Femur (tissue), 1 donor: ENCODE data around the gene PICALM.
"Not testable (repeated sequence)": the region's sequence is repeated elsewhere in the genome, so short reads cannot be mapped to it uniquely, and the experiment has no call there.

ENCODE experiments used
- DNase-seq: peaks from one replicate; pipeline ENCODE4 v3.0.0-alpha.2; 2017

The PICALM gene

GRCh38 chr11:85934596-85935169 is 134.2 kb downstream of the PICALM start:
- DNase-seq, result no peak

- no peak for DNase-seq
Observed at GRCh38 chr11:85930879-85931366, 138.0 kb downstream of the PICALM start.

GRCh38 chr11:85926653-85927214 is 142.2 kb downstream of the PICALM start:
- not testable (repeated sequence) for DNase-seq

- no peak for DNase-seq
Observed at GRCh38 chr11:85923455-85923854, 145.4 kb downstream of the PICALM start.

- no peak for DNase-seq
Observed at GRCh38 chr11:85922367-85922766, 146.5 kb downstream of the PICALM start.

- DNase-seq, result no peak
Observed at GRCh38 chr11:85918910-85919794, 149.7 kb downstream of the PICALM start.

GRCh38 chr11:85914425-85914824 is 154.5 kb downstream of the PICALM start:
- no peak for DNase-seq

- DNase-seq, result no peak
Observed at GRCh38 chr11:85913513-85913912, 155.4 kb downstream of the PICALM start.

GRCh38 chr11:85912414-85912813 is 156.5 kb downstream of the PICALM start:
- no peak for DNase-seq
